ENCODE results near the gene SRP68. TPM values are rescaled to one million over a fixed set of nuclear protein-coding genes. Genes with fewer than 3 reads are reported as not detected.

SRP68 gene
- total and polyA plus RNA-seq, 2 of the 4 experiments (the other 2 are of a cell fraction), result 47.1 to 82.6 TPM

DNA sequence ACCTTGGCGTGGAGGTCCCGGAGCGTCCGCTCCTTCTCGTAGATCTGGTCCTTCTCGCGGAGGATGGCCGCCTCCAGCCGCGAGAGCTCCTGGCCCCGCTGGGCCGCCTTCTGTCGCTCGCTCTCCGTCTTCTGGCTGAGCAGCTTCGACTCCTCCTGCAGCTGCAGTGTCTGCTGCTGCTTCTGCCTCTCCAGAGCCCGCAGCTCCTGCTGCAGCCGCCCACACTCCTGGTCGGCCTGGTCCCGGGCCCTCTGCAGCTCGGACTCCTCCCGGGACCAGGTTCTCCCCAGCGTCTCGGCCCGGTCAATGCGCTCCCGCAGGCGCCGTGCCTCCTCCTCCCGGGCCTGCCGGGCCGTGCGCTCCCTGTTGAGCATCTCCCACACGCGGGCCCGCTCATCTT is 64.1 kb downstream of the SRP68 start:
- no peak overlapping the region for H4K8ac ChIP-seq (ENCODE audit: low read depth in 2 of 2, low read length in 2 of 2)
- no peak overlapping the region for H3K27ac ChIP-seq (ENCODE audit: insufficient read depth, low read length)
- no TSS peak for BruUV-seq (replicated peaks)
- 95% methylated on average over 35 of the region's 36 CpGs; no CpG with 5 or more reads in 1 of the 2 experiments for WGBS, 2 experiments (ENCODE audit: extremely low coverage in 2 of 2, insufficient read length in 1 of 2)
- H4K91ac ChIP-seq (ENCODE audit: insufficient read depth, low read depth, low read length), result no peak overlapping the region
- no peak overlapping the region for H3K14ac ChIP-seq (replicated peaks; ENCODE audit: low read depth, low read length)
- no peaks in the 10 kb centered on the region for H3K9me3 ChIP-seq (ENCODE audit: control insufficient read depth, insufficient read depth, low read length)
- H3K18ac ChIP-seq (ENCODE audit: low read depth, low read length), result no peak overlapping the region
- no peak overlapping the region for H3K23ac ChIP-seq (ENCODE audit: low read depth, low read length)
- H4K20me1 ChIP-seq (ENCODE audit: insufficient read depth, low read length), result no peaks in the 10 kb centered on the region
- peaks cover 0 to 3% of the 10 kb centered on the region in 2 experiments; a peak in 1 of 4 replicates for H3K79me1 ChIP-seq (ENCODE audit: low read depth in 1 of 2, low read length in 2 of 2)
- H2BK20ac ChIP-seq (ENCODE audit: low read depth, low read length), result no peak overlapping the region
- H2AK5ac ChIP-seq (ENCODE audit: low read depth, low read length), result no peak overlapping the region
- H3K4me2 ChIP-seq (ENCODE audit: low read depth, low read length), result no peak overlapping the region
- H3K4me3 ChIP-seq (ENCODE audit: insufficient read depth, low read depth, low read length), result no peak overlapping the region
- no peak overlapping the region for H2AK9ac ChIP-seq (replicated peaks; ENCODE audit: low read depth, low read length, poor library complexity)
- CTCF ChIA-PET, result no interaction called here
- intact Hi-C loops (cut with micrococcal nuclease), result loop anchor here (5.0 kb wide), 1 partner anchor 289 kb away; no protein-coding TSS in a partner anchor
- no peak overlapping the region for H3K56ac ChIP-seq (ENCODE audit: extremely low read depth, insufficient read depth, low read length)
- in situ Hi-C loops (cut with MboI; ENCODE audit: low sequenced_read_pairs), result loop anchor here (5.0 kb wide), 1 partner anchor 96 kb away; no protein-coding TSS in a partner anchor
- H2AFZ ChIP-seq (replicated peaks; ENCODE audit: low read length, poor library complexity), result no peak overlapping the region
- H3K36me3 ChIP-seq (ENCODE audit: control insufficient read depth, insufficient read depth, low read length), result no peaks in the 10 kb centered on the region
- H4K5ac ChIP-seq (ENCODE audit: low read depth, low read length), result no peak overlapping the region
- peaks cover 7% of the 10 kb centered on the region for H3K4me1 ChIP-seq (ENCODE audit: control insufficient read depth, insufficient read depth, low read length)
- no peak overlapping the region for H2BK5ac ChIP-seq (ENCODE audit: low read depth, low read length, poor library complexity, severe bottlenecking)
- no peak overlapping the region for H2BK15ac ChIP-seq (ENCODE audit: low read depth, low read length)
- no peaks in the 10 kb centered on the region for H3K9me1 ChIP-seq (ENCODE audit: insufficient read depth, low read length)
- no peak for TF ChIP-seq CHD1 (IDR thresholded peaks at IDR 0.05; ENCODE audit: low read depth, low read length)
- no peak for TF ChIP-seq MAFK (IDR thresholded peaks at IDR 0.05; ENCODE audit: low read depth, low read length)
- no peak for TF ChIP-seq CTCF (conservative IDR thresholded peaks at IDR 0.05; ENCODE audit: low read depth, low read length)
- TF ChIP-seq FOS (IDR thresholded peaks at IDR 0.05; ENCODE audit: low read depth, low read length), result no peak
- no peak for TF ChIP-seq CEBPB (IDR thresholded peaks at IDR 0.05; ENCODE audit: low read depth, low read length)
- no peak for TF ChIP-seq NFE2L2 (IDR thresholded peaks at IDR 0.05; ENCODE audit: low read depth, low read length)
- TF ChIP-seq USF2 (IDR thresholded peaks at IDR 0.05; ENCODE audit: low read depth, low read length), result no peak
- no peak for TF ChIP-seq BHLHE40 (IDR thresholded peaks at IDR 0.05; ENCODE audit: low read depth, low read length)
- no peak for TF ChIP-seq MXI1 (IDR thresholded peaks at IDR 0.05; ENCODE audit: borderline replicate concordance, low read depth, low read length)
- H3K27me3 ChIP-seq (ENCODE audit: control insufficient read depth, insufficient read depth, low read length), result no peaks in the 10 kb centered on the region
- H2BK120ac ChIP-seq (ENCODE audit: low read depth, low read length), result no peak overlapping the region
- POLR2A ChIA-PET (ENCODE audit: unreplicated experiment), result no interaction called here
- H3K4ac ChIP-seq (ENCODE audit: low read depth, low read length), result no peak overlapping the region
- no peak overlapping the region for H3K9ac ChIP-seq (ENCODE audit: low read depth, low read length)
- DNase-seq (no peak), ATAC-seq (ENCODE audit: low read depth) (no peak)
- dilution Hi-C loops (cut with HindIII; ENCODE audit: low sequenced_read_pairs, unreplicated experiment), result no loop called here

All from IMR-90 (cell line).